Hepatocyte (in vitro differentiated cells): ENCODE results near the gene C9orf43.

Source experiments
- EZH2 ChIP-seq: fragments of 200-600 bp; sonication (generic); IDR thresholded peaks from 2 replicates; pipeline ENCODE4 v1.6.1; 2016; ENCODE audit warnings: antibody characterized with exemption, mild to moderate bottlenecking, borderline replicate concordance
- TF ChIP-seq, protein P1 (sequence below): fragments of 200-600 bp; sonication (generic); IDR thresholded peaks from 2 replicates; pipeline ENCODE4 v1.5.1; 2016; ENCODE audit warnings: antibody characterized with exemption, mild to moderate bottlenecking; ENCODE audit not compliant: poor library complexity

DNA sequence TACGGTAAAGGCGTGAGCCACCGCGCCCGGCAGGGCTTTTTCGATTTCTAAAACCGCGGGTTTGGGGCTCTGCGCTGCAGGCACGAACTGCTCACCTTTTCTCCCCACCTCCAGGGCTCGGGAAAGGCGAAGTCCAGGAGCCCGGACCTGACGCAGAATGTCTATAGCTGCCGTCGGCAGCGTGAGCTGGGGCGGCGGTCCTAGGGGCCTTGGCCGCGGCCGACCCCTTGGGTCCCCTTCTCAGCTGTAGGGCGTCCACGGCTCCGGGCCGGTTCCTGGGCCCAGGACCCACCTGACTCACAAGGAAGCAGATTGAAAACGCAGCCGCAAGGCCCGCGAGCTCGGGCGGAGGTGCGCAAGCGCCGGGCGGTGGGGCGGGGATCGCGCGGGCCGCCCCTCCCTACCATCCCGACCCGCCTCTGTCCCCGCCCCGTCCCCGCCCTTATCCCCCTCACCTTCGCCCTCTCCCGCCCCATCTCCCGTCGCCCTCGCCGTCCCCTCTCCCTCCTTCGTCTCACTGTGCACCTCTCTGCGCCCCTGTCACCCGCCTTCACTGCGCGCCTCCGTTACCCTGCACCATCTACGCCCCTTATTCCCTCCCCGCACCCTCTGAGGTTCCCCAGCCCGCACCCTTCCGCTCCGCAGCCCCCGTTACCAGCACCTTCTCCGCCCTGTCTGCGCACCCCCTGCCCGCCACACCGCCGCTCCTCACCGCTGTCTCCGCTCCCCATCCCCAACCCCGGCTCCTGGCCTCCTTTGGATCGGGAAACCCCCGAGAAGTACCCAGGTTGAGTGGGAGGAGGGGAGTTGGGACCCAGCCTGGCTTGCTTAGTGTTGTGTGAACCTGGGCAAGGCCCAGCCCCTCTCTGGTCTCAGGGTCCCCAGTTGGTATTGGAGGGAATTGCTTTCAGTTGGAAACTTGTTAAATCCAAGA lies 33.6 kb upstream of the C9orf43 start, which contains the start of gene HDHD3:
- TF ChIP-seq, protein P1, sequence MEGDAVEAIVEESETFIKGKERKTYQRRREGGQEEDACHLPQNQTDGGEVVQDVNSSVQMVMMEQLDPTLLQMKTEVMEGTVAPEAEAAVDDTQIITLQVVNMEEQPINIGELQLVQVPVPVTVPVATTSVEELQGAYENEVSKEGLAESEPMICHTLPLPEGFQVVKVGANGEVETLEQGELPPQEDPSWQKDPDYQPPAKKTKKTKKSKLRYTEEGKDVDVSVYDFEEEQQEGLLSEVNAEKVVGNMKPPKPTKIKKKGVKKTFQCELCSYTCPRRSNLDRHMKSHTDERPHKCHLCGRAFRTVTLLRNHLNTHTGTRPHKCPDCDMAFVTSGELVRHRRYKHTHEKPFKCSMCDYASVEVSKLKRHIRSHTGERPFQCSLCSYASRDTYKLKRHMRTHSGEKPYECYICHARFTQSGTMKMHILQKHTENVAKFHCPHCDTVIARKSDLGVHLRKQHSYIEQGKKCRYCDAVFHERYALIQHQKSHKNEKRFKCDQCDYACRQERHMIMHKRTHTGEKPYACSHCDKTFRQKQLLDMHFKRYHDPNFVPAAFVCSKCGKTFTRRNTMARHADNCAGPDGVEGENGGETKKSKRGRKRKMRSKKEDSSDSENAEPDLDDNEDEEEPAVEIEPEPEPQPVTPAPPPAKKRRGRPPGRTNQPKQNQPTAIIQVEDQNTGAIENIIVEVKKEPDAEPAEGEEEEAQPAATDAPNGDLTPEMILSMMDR: no peak
- no peak for TF ChIP-seq EZH2
